ENCODE measurements around the gene SNX5. TPM values are rescaled to one million over a fixed set of nuclear protein-coding genes. Genes with fewer than 3 reads are reported as not detected.
A peak's percentile ranks its signal among the peaks of the same experiment; 100 is the strongest.

SNX5 gene
- total RNA-seq, 4 donors from 2014 or later: 49.8 to 88.8 (median 60.9) TPM

- TF ChIP-seq POLR2A (IDR thresholded peaks at IDR 0.05) (no peak), CTCF (IDR thresholded peaks at IDR 0.05 in 4 of 5, conservative IDR thresholded peaks at IDR 0.05 in 1 of 5) (no peak)
- Histone ChIP-seq H3K27me3 (no peaks in the 10 kb centered on the region), H3K36me3 (no peaks in the 10 kb centered on the region), H3K4me3 (no peak overlapping the region), H3K4me1 (peaks cover 0 to 5% of the 10 kb centered on the region in 2 donors), H3K27ac (peak overlapping the region; percentile 28 to 57 (median 38)), H3K9me3 (no peaks in the 10 kb centered on the region)
- intact Hi-C loops (cut with DNase I; ENCODE audit: low total_unique reads): no loop called here
- peak; percentile 95 to 96 for ATAC-seq
- peak; percentile 72 to 81 for DNase-seq
- in situ Hi-C loops (cut with MboI; ENCODE audit: low sequenced_read_pairs in 4 of 4): no loop called here
Observed at GRCh38 chr20:18004384-18005031, 35.9 kb upstream of the SNX5 start.

- intact Hi-C loops (cut with DNase I; ENCODE audit: low total_unique reads): no loop called here
- in situ Hi-C loops (cut with MboI; ENCODE audit: low sequenced_read_pairs in 4 of 4): no loop called here
- TF ChIP-seq POLR2A (IDR thresholded peaks at IDR 0.05) (no peak), CTCF (IDR thresholded peaks at IDR 0.05 in 4 of 5, conservative IDR thresholded peaks at IDR 0.05 in 1 of 5) (no peak)
- H3K4me3 ChIP-seq: no peak overlapping the region
- H3K4me1 ChIP-seq: peaks cover 0 to 5% of the 10 kb centered on the region in 2 donors
- ATAC-seq (no peak), DNase-seq (no peak)
- H3K9me3 ChIP-seq: no peaks in the 10 kb centered on the region
- H3K36me3 ChIP-seq: no peaks in the 10 kb centered on the region
- no peaks in the 10 kb centered on the region for H3K27me3 ChIP-seq
- peak overlapping the region in 3 of 4 donors; percentile 28 to 57 (median 43) for H3K27ac ChIP-seq
Observed at GRCh38 chr20:18003897-18004296, 35.3 kb upstream of the SNX5 start.

GRCh38 chr20:18001131-18001921, 32.7 kb upstream of the SNX5 start:
- no peak overlapping the region for H3K4me3 ChIP-seq
- H3K27me3 ChIP-seq: no peaks in the 10 kb centered on the region
- peaks cover 2 to 5% of the 10 kb centered on the region in 2 donors for H3K4me1 ChIP-seq
- H3K9me3 ChIP-seq: no peaks in the 10 kb centered on the region
- DNase-seq: peak; percentile 78 to 82
- TF ChIP-seq POLR2A (IDR thresholded peaks at IDR 0.05) (no peak), CTCF (IDR thresholded peaks at IDR 0.05 in 4 of 5, conservative IDR thresholded peaks at IDR 0.05 in 1 of 5) (no peak)
- H3K27ac ChIP-seq: peak overlapping the region in 3 of 4 donors; percentile 10 to 60 (median 13)
- in situ Hi-C loops (cut with MboI; ENCODE audit: low sequenced_read_pairs in 4 of 4): no loop called here
- ATAC-seq: peak; percentile 77 to 78
- intact Hi-C loops (cut with DNase I; ENCODE audit: low total_unique reads): no loop called here
- H3K36me3 ChIP-seq: no peaks in the 10 kb centered on the region

GRCh38 chr20:17999566-17999965, 31.0 kb upstream of the SNX5 start:
- intact Hi-C loops (cut with DNase I; ENCODE audit: low total_unique reads): loop anchor here (5.0 kb wide), 1 partner anchor 497 kb away; no protein-coding TSS in a partner anchor
- H3K27ac ChIP-seq: no peak overlapping the region
- ATAC-seq (no peak), DNase-seq (no peak)
- peaks cover 4 to 5% of the 10 kb centered on the region in 2 donors for H3K4me1 ChIP-seq
- no peaks in the 10 kb centered on the region for H3K36me3 ChIP-seq
- no peaks in the 10 kb centered on the region for H3K9me3 ChIP-seq
- TF ChIP-seq CTCF (IDR thresholded peaks at IDR 0.05 in 4 of 5, conservative IDR thresholded peaks at IDR 0.05 in 1 of 5) (no peak), POLR2A (IDR thresholded peaks at IDR 0.05) (no peak)
- in situ Hi-C loops (cut with MboI; ENCODE audit: low sequenced_read_pairs in 4 of 4): loop anchor here in 1 of 4 donors (5.0 kb wide), 1 partner anchor 42 kb away; no protein-coding TSS in a partner anchor
- H3K4me3 ChIP-seq: no peak overlapping the region
- H3K27me3 ChIP-seq: no peaks in the 10 kb centered on the region

All from gastrocnemius medialis (tissue), 4 donors.